Mammary microvascular endothelial cell (primary cell): ENCODE results near the gene ITPRIPL1. TPM values are rescaled to one million over a fixed set of nuclear protein-coding genes. Genes with fewer than 3 reads are reported as not detected.

Experiments
- total RNA-seq: library from RNA; depleted of rRNA; stranded (reverse); fragments of >200 nt; gene quantifications from 2 replicates; pipeline ENCODE4 v1.2.3, GENCODE V29; 2015

ITPRIPL1 gene, protein sequence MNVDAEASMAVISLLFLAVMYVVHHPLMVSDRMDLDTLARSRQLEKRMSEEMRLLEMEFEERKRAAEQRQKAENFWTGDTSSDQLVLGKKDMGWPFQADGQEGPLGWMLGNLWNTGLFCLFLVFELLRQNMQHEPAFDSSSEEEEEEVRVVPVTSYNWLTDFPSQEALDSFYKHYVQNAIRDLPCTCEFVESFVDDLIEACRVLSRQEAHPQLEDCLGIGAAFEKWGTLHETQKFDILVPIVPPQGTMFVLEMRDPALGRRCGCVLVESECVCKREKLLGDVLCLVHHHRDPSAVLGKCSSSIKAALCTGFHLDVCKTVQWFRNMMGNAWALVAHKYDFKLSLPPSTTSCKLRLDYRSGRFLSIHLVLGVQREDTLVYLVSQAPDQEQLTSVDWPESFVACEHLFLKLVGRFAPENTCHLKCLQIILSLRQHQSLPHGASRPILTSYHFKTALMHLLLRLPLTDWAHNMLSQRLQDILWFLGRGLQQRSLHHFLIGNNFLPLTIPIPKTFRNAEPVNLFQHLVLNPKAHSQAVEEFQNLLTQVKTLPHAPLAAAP
- total RNA-seq = 3.2 and 4.1 TPM in 2 replicates

DNA sequence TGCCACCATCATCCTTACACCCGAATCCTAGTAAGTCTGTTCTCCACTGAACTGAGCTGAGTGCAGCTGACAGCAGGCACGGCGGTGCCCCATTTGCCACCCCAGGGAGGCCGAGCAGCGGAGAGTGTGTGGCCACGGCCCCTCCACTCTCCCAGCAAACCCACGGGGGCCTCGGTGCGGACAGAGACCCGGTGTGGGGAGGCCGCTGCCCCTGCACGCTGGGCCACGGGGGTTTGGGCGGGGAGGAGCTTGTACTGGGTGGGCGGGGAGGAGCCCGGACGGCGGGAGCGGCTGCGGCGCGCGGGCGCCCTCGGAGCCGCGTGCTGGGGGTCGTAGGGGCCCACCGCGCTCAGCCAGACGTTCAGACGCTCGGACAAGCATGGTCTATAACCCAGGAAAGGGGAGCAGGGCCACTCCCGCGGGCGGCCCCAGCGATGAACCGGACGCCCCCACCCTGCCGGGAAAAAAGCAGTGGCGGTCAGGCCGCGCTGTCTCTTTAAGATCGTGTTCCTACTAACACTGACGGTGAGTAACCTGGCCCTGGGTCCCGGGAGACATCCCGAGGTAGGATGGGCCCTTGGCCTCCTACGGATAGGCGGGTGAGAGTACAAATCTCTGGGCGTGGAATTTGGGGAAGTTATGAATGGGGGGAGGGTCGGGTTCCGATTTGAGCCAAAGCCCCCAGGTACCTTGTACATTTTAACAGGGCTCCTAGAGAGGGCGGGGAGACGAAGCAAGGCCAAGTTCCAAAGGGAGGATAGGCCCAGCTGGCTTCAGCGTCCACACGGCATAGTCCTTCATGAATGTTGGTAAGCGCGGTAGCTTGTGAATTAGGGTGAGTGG, at the start of gene ITPRIPL1:
Gene ITPRIPL1 (plus strand): TSS at position 277 of the 843 bp plus-strand sequence. CDS start 523 bp downstream, at position 800.

DNA sequence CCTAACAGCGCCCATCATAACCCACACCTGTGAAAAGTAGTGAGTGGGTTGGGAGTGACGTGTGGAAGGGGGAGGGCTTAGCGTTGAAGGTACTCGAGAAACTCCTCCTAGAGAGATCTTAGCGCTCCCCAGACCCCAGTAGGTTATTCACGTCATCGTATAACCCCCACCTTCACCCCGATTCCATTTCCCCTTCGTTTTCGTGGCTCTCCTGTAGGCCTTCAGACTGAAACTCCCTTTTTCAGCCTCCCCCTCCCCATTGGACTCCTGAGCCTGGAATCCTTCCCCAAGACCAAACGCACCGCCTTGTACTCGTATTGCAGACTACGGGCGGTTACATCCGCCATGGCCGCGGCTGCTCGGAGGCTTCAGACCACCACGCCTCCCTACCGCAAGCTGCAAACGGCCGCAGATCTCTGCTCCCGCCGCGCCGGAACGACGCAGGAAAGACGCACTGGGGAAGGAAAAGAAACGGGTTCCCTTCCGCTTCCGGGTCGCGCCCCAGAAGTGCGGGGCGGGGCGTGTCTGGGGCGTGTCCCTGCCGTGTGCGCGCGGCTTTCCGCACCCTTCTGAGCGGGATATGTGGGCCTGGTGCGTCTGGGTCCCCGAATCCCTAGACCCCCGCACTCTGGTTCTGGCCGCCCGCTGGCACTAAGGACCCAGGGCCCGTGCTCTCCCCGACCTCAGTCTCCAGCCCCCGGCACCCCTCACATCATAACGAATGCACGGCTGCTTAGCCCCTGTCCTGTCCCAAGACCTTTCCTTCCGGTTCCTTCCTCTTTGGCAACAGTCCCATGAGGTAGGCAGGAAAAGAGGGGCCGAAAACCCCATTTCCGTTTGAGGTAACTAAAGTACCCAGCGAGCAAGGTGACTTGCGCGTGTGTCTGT, 19.8 kb upstream of the ITPRIPL1 start, which contains the start of gene SNRNP200:
Gene SNRNP200 (minus strand): TSS at position 456 of the 888 bp plus-strand sequence. CDS start 109 bp downstream, at position 347.

Other genes starting within 250 kb of the ITPRIPL1 start
- not detected in 2 replicates for gene ADRA2B, start 208.7 kb upstream of the ITPRIPL1 start, total RNA-seq
- not detected in 2 replicates for gene ASTL, start 186.8 kb upstream of the ITPRIPL1 start, total RNA-seq
- 0.07 and 0.74 TPM in 2 replicates for gene DUSP2, start 179.9 kb upstream of the ITPRIPL1 start, total RNA-seq
- 113 and 123 TPM in 2 replicates for gene STARD7, start 116.5 kb upstream of the ITPRIPL1 start, total RNA-seq
- gene TMEM127, start 59.3 kb upstream of the ITPRIPL1 start, total RNA-seq = 30.7 and 35.7 TPM in 2 replicates
- gene CIAO1, start 59.1 kb upstream of the ITPRIPL1 start, total RNA-seq = 91.0 and 92.4 TPM in 2 replicates
- gene SNRNP200, start 19.8 kb upstream of the ITPRIPL1 start, total RNA-seq = 83.0 and 83.8 TPM in 2 replicates
- 32.5 and 47.8 TPM in 2 replicates for gene NCAPH, start 10.4 kb downstream of the ITPRIPL1 start, total RNA-seq
- 0.34 and 1.7 TPM in 2 replicates for gene NEURL3, start 180.0 kb downstream of the ITPRIPL1 start, total RNA-seq
- 11.8 and 14.7 TPM in 2 replicates for gene ARID5A, start 211.4 kb downstream of the ITPRIPL1 start, total RNA-seq